ENCODE data around the gene TMEM135.
A peak's percentile ranks its signal among the peaks of the same experiment; 100 is the strongest.

Gene TMEM135

GRCh38 chr11:87338046-87338639 is 300.4 kb downstream of the TMEM135 start:
- no peak overlapping the region for H3K4me3 ChIP-seq (ENCODE audit: low read depth, low read length)
- TF ChIP-seq, protein P1, sequence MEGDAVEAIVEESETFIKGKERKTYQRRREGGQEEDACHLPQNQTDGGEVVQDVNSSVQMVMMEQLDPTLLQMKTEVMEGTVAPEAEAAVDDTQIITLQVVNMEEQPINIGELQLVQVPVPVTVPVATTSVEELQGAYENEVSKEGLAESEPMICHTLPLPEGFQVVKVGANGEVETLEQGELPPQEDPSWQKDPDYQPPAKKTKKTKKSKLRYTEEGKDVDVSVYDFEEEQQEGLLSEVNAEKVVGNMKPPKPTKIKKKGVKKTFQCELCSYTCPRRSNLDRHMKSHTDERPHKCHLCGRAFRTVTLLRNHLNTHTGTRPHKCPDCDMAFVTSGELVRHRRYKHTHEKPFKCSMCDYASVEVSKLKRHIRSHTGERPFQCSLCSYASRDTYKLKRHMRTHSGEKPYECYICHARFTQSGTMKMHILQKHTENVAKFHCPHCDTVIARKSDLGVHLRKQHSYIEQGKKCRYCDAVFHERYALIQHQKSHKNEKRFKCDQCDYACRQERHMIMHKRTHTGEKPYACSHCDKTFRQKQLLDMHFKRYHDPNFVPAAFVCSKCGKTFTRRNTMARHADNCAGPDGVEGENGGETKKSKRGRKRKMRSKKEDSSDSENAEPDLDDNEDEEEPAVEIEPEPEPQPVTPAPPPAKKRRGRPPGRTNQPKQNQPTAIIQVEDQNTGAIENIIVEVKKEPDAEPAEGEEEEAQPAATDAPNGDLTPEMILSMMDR (IDR thresholded peaks at IDR 0.05; ENCODE audit: low read depth, low read length), result no peak

DNA sequence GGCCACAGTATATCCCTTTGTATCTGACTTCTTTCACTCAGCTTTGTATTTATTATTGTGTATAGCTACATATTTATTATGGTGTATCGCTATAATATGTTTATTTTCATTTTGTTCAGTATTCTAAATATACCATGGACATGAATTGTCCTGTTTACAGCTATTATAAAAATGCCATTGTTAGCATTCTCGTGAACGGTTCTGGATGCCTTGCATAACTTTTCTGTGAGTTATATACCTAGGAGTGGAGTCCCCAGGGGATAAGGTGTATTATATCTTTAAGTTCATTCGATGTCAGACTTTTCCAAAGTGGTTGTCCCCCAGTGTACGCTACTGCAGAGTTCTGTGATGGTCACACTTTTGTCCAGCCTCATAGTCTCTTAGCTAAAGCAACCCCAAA is 301.7 kb downstream of the TMEM135 start:
- TF ChIP-seq, protein P1 (IDR thresholded peaks at IDR 0.05; ENCODE audit: low read depth, low read length), result no peak
- H3K4me3 ChIP-seq (ENCODE audit: low read depth, low read length), result no peak overlapping the region

- TF ChIP-seq, protein P1 (IDR thresholded peaks at IDR 0.05; ENCODE audit: low read depth, low read length), result no peak
- H3K4me3 ChIP-seq (ENCODE audit: low read depth, low read length), result no peak overlapping the region
Measured at GRCh38 chr11:87347441-87347840, 309.7 kb downstream of the TMEM135 start.

GRCh38 chr11:87347854-87348253 is 310.1 kb downstream of the TMEM135 start:
- TF ChIP-seq, protein P1 (IDR thresholded peaks at IDR 0.05; ENCODE audit: low read depth, low read length), result no peak
- H3K4me3 ChIP-seq (ENCODE audit: low read depth, low read length), result no peak overlapping the region

- H3K4me3 ChIP-seq (ENCODE audit: low read depth, low read length), result no peak overlapping the region
- TF ChIP-seq, protein P1 (IDR thresholded peaks at IDR 0.05; ENCODE audit: low read depth, low read length), result no peak
Measured at GRCh38 chr11:87351676-87352075, 313.9 kb downstream of the TMEM135 start.

DNA sequence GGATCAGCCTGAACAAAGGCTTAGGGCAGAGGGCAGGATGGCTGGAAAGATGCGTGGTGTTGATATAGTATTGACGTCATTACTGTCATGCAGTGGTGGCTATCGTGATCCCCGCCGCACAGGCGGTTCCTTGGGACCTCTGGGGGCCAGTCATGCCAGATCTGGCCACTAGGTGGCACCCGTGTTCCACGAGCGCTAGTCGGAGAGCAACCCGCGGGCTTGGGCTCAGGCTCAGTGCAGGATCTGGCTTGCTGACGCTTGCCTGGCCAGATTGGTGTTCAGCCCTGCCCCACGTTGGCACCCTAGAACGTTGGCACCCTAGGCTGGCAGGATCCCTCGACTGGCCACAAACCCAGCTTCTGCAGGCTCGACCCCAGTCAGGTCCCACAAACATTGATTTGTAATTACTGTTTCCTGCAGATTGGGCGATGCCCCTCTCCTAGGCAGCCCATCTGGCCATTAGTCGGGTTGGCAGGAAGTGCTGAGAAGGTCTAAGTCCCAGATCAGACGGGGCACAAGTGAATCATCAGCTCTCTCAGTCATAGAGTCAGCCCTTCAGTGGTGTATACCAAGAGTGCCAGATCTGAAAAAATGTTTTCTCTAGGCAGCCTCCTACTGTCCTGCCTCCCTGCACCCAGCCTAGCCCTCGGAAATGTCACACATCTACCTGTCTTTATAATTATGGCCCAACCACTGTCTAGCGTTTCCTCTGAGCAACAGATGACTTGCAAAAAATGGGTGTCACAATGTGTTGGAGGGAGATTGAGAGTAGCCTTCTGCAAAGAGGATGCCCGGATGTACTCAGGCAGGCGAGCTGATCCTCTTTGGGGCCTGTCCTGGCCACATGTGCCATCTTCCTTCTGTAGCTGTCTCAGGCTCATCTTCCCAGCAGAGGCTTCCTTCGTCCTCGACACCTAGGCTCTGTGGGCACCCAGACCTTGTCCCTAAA is 315.3 kb downstream of the TMEM135 start:
- TF ChIP-seq, protein P1 (IDR thresholded peaks at IDR 0.05; ENCODE audit: low read depth, low read length), result peak; percentile 99

DNA sequence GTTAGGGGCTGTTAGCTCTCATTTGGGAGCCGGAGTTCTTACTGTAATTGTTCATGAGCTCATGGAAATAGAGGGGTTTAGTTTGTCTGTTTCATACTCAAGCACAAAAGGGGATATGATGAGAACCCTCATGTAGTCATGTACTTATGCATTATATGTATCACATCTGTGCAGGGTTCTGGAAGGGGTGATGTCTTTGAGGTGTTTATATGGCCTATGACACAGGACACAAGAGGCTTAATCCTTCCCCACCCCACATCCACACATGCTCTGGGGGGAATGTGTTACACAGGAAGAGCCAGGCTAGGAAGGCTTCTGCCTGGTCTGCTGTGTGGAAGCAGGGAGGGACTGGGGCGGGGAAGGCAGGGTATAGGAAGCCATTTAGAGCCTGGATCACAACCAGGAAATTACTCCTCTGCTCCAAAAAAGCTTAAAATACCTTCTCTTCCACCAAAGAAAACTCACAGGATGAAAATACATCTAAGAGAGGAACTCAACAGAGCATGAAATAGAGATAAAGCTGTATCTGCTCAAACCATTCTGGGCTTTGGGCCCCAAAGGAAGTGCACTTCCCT is 316.1 kb downstream of the TMEM135 start:
- TF ChIP-seq, protein P1 (IDR thresholded peaks at IDR 0.05; ENCODE audit: low read depth, low read length), result no peak
- no peak overlapping the region for H3K4me3 ChIP-seq (ENCODE audit: low read depth, low read length)

More for the DNA sequence above, 315.3 kb downstream of the TMEM135 start:
- H3K4me3 ChIP-seq (ENCODE audit: low read depth, low read length), result no peak overlapping the region

Data from WI38 (cell line).